ENCODE measurements around the gene SCN2A.

Gene SCN2A

DNA sequence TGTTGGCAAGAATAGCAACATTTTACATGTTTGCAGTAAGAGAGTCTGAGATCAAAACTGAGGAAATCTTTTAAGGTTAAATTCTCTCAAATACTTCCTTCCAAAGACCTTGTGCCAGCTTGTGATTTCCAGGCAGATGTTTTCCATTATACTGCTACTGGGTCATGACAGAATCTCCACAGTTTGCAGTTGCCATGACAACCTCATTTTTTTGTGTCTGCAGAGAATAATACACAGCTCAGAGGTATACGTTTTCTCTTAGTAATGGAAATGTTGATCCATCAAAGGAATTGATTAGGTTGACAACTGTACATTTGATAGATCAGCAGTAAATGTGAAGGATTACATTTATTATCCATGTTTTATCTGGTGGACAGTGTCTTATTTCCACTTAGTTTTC is 201.2 kb downstream of the SCN2A start:
- peak in 16 of 42 donors; percentile 5 to 69 (median 33) for DNase-seq
- intact Hi-C loops (cut with DNase I) = no loop called here
